OCI-LY1 (cell line): ENCODE data around the gene MAP2.

ENCODE experiments used
- H2AFZ ChIP-seq: fragments of 200-600 bp; sonication (generic), shearing (Covaris generic); 2 replicates; pipeline ENCODE4 v1.6.0; 2014; ENCODE audit warnings: antibody characterized with exemption, mild to moderate bottlenecking, low read length
- H3F3A ChIP-seq: fragments of 200-600 bp; sonication (generic), shearing (Covaris generic); 2 replicates; pipeline ENCODE4 v1.6.0; 2014; ENCODE audit warnings: mild to moderate bottlenecking, antibody characterized with exemption, low read length, moderate library complexity; ENCODE audit not compliant: insufficient read depth
- H3K27ac ChIP-seq: fragments of 200-600 bp; sonication (generic); 2 replicates; pipeline ENCODE4 v1.5.1; 2014; ENCODE audit warnings: low read length, mixed run types, mild to moderate bottlenecking, low read depth; ENCODE audit not compliant: poor library complexity, severe bottlenecking
- H3K27me3 ChIP-seq: fragments of 200-600 bp; sonication (generic); 2 replicates; pipeline ENCODE4 v1.6.0; 2014; ENCODE audit warnings: antibody characterized with exemption, mild to moderate bottlenecking, low read length, moderate library complexity; ENCODE audit not compliant: insufficient read depth
- H3K36me3 ChIP-seq: fragments of 200-600 bp; sonication (generic); 2 replicates; pipeline ENCODE4 v1.6.1; 2014; ENCODE audit warnings: mild to moderate bottlenecking, antibody characterized with exemption, low read length, moderate library complexity, mixed read lengths; ENCODE audit not compliant: insufficient read depth
- H3K4me1 ChIP-seq: fragments of 200-600 bp; sonication (generic); 2 replicates; pipeline ENCODE4 v1.5.1; 2014; ENCODE audit warnings: mild to moderate bottlenecking, low read length, moderate library complexity; ENCODE audit not compliant: insufficient read depth, severe bottlenecking
- H3K4me2 ChIP-seq: fragments of 200-600 bp; sonication (generic), shearing (Covaris generic); 2 replicates; pipeline ENCODE4 v1.6.1; 2014; ENCODE audit warnings: low read length
- H3K4me3 ChIP-seq: fragments of 200-600 bp; sonication (generic); 2 replicates; pipeline ENCODE4 v1.5.1; 2014; ENCODE audit warnings: low read length, low read depth, mild to moderate bottlenecking, mixed read lengths; ENCODE audit not compliant: poor library complexity, severe bottlenecking
- H3K79me2 ChIP-seq: fragments of 200-600 bp; shearing (Covaris generic); 2 replicates; pipeline ENCODE4 v1.6.1; 2016; ENCODE audit warnings: mixed run types, low read length, mixed read lengths; ENCODE audit not compliant: insufficient read depth
- H3K9ac ChIP-seq: fragments of 200-600 bp; sonication (generic), shearing (Covaris generic); 2 replicates; pipeline ENCODE4 v1.6.1; 2014; ENCODE audit warnings: mild to moderate bottlenecking, low read length, mixed read lengths
- H3K9me2 ChIP-seq: fragments of 200-600 bp; sonication (generic), shearing (Covaris generic); 2 replicates; pipeline ENCODE4 v1.6.1; 2014; ENCODE audit warnings: low read depth, mild to moderate bottlenecking, low read length, mixed read lengths
- H3K9me3 ChIP-seq: fragments of 200-600 bp; shearing (Covaris generic); 2 replicates; pipeline ENCODE4 v1.6.1; 2014; ENCODE audit warnings: low read length, mixed read lengths
- H4K20me1 ChIP-seq: fragments of 200-600 bp; sonication (generic), shearing (Covaris generic); 2 replicates; pipeline ENCODE4 v1.6.0; 2016; ENCODE audit warnings: mild to moderate bottlenecking, low read length; ENCODE audit not compliant: insufficient read depth
- EZH2 ChIP-seq: fragments of 200-600 bp; sonication (generic), shearing (Covaris generic); IDR thresholded peaks from 2 replicates; pipeline ENCODE4 v1.8.0; 2017; ENCODE audit warnings: borderline replicate concordance, mixed run types, mild to moderate bottlenecking, antibody characterized with exemption, low read length, moderate library complexity, mixed read lengths
- TF ChIP-seq, protein P1 (sequence below): fragments of 200-600 bp; sonication (generic), shearing (Covaris generic); IDR thresholded peaks from 2 replicates; pipeline ENCODE4 v1.5.1; 2017; ENCODE audit warnings: mild to moderate bottlenecking, antibody characterized with exemption, low read length, moderate library complexity, mixed read lengths

The MAP2 gene

GRCh38 chr2:209387389-209387788, 36.5 kb upstream of the MAP2 start:
- TF ChIP-seq, protein P1, sequence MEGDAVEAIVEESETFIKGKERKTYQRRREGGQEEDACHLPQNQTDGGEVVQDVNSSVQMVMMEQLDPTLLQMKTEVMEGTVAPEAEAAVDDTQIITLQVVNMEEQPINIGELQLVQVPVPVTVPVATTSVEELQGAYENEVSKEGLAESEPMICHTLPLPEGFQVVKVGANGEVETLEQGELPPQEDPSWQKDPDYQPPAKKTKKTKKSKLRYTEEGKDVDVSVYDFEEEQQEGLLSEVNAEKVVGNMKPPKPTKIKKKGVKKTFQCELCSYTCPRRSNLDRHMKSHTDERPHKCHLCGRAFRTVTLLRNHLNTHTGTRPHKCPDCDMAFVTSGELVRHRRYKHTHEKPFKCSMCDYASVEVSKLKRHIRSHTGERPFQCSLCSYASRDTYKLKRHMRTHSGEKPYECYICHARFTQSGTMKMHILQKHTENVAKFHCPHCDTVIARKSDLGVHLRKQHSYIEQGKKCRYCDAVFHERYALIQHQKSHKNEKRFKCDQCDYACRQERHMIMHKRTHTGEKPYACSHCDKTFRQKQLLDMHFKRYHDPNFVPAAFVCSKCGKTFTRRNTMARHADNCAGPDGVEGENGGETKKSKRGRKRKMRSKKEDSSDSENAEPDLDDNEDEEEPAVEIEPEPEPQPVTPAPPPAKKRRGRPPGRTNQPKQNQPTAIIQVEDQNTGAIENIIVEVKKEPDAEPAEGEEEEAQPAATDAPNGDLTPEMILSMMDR: no peak
- no peak for TF ChIP-seq EZH2
- no peaks in the 10 kb centered on the region for H3K79me2 ChIP-seq

GRCh38 chr2:209388446-209389037, 35.3 kb upstream of the MAP2 start:
- Histone ChIP-seq H3K9me2 (no peaks in the 10 kb centered on the region), H3F3A (no peaks in the 10 kb centered on the region), H3K4me3 (no peak overlapping the region), H3K79me2 (no peaks in the 10 kb centered on the region), H3K9me3 (no peaks in the 10 kb centered on the region), H3K9ac (no peak overlapping the region), H4K20me1 (no peaks in the 10 kb centered on the region), H2AFZ (no peak overlapping the region), H3K27me3 (no peaks in the 10 kb centered on the region), H3K4me1 (no peaks in the 10 kb centered on the region), H3K27ac (no peak overlapping the region), H3K36me3 (no peaks in the 10 kb centered on the region), H3K4me2 (no peak overlapping the region)
- TF ChIP-seq, protein P1: no peak
- TF ChIP-seq EZH2: no peak

More at GRCh38 chr2:209387389-209387788, 36.5 kb upstream of the MAP2 start:
- no peak overlapping the region for H3K27ac ChIP-seq
- H3K4me3 ChIP-seq: no peak overlapping the region
- H3K4me1 ChIP-seq: no peaks in the 10 kb centered on the region
- no peak overlapping the region for H2AFZ ChIP-seq
- no peaks in the 10 kb centered on the region for H3K27me3 ChIP-seq
- no peaks in the 10 kb centered on the region for H4K20me1 ChIP-seq
- no peaks in the 10 kb centered on the region for H3F3A ChIP-seq
- no peaks in the 10 kb centered on the region for H3K9me2 ChIP-seq
- H3K4me2 ChIP-seq: no peak overlapping the region
- H3K36me3 ChIP-seq: no peaks in the 10 kb centered on the region
- H3K9me3 ChIP-seq: no peaks in the 10 kb centered on the region
- H3K9ac ChIP-seq: no peak overlapping the region

DNA sequence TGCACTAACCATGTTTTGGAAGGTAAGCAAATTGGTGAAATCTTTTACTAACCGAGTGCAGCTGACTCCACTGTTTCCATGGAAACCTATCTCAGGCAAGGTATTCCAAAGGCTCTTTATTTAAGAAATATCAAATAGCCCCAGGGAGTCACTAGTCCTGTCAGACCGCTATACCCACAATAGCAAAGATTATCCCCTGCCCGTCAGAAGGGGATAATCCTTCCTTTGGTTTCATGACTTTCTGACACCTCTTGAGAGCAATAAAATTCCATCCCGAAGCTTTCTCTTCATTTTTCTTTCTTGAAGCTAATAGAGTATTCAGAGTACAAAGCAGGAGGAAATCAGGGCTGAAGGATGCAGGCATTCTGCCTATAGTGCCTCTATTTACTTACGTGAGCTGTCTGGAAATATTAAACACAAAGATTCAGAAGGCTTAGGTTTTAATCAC, 34.7 kb upstream of the MAP2 start:
- Histone ChIP-seq H3K4me3 (no peak overlapping the region), H3K79me2 (no peaks in the 10 kb centered on the region), H3K9me2 (no peaks in the 10 kb centered on the region), H3F3A (no peaks in the 10 kb centered on the region), H3K9ac (no peak overlapping the region), H3K4me1 (no peaks in the 10 kb centered on the region), H3K36me3 (no peaks in the 10 kb centered on the region), H3K27me3 (no peaks in the 10 kb centered on the region), H2AFZ (no peak overlapping the region), H3K9me3 (no peaks in the 10 kb centered on the region), H3K27ac (no peak overlapping the region), H4K20me1 (no peaks in the 10 kb centered on the region), H3K4me2 (no peak overlapping the region)
- TF ChIP-seq, protein P1: no peak
- TF ChIP-seq EZH2: no peak
